HG03521 (cell line): ENCODE measurements around the gene SERP1.

Experiments
- ATAC-seq: cut with Tn5 transposase; IDR thresholded peaks from one replicate; pipeline ENCODE4 v1.9.1; 2021; ENCODE audit warnings: mild to moderate bottlenecking, moderate library complexity; ENCODE audit not compliant: unreplicated experiment

SERP1 gene

DNA sequence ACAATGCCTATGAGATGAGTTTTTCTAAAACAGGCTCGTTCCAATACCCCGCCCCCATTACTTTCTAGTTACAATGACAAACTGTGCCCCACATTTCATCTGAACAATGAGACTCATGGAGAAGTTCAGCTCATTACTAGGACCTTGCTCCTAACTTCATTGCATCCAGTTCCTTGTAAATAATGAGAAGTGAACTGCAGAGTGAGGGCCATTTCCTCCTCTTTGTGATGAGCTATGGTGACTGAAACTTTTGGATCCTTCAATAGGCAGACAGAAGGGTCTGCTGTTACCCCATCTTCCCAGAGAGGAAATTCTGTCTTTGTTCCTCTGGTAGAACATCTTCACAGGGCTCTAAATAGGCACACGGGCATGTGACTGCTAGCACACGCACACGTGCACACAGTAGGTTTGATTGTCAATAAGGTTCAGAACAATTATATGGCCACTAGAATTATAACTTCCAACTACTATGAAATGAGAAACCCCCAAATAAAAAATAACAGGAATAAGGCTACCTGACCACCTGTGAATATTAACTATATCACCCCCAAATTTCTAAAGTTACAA lies 51.8 kb downstream of the SERP1 start:
- ATAC-seq: no peak
